H1 (cell line): ENCODE results near the gene PCDHB13. TPM values are rescaled to one million over a fixed set of nuclear protein-coding genes. Genes with fewer than 3 reads are reported as not detected.
"Not testable (repeated sequence)": the region's sequence is repeated elsewhere in the genome, so short reads cannot be mapped to it uniquely, and the experiment has no call there.

Experiments
- CTCF ChIA-PET: fragments of 300-600 bp; sonication (Branson Sonifier 250); formaldehyde crosslinking; loops from one replicate; lab custom pipeline; 2021; ENCODE audit not compliant: partially characterized antibody; lab: Charles Lee
- POLR2A ChIA-PET: fragments of 300-600 bp; sonication (Branson Sonifier 250); formaldehyde crosslinking; loops from one replicate; lab custom pipeline; 2021; ENCODE audit warnings: inconsistent platforms; ENCODE audit not compliant: partially characterized antibody; lab: Charles Lee
- DNase-seq, 2 experiments: peaks; one replicate each; pipeline versions ENCODE4 v3.0.0 to v3.0.0-alpha.2; 2010 to 2022; ENCODE audit warnings: low spot score in 2 of 2, low read depth in 1 of 2, mixed read lengths in 1 of 2
- FAIRE-seq: peaks from 2 replicates; lab custom pipeline; 2011; peaks lifted over from hg19 to GRCh38; lab: Jason Lieb, UNC
- H2AFZ ChIP-seq: 2 replicates; pipeline ENCODE4 v1.8.1; 2012; ENCODE audit warnings: low read length, inconsistent platforms
- H2AK5ac ChIP-seq: 2 replicates; pipeline ENCODE4 v1.6.1; 2013; ENCODE audit warnings: low read depth, low read length
- H2BK120ac ChIP-seq: replicated peaks from 2 replicates; pipeline ENCODE3; 2013; ENCODE audit warnings: low read depth, low read length, inconsistent platforms
- H2BK12ac ChIP-seq: 2 replicates; pipeline ENCODE4 v1.6.1; 2013; ENCODE audit warnings: low read depth, low read length
- H2BK15ac ChIP-seq: 2 replicates; pipeline ENCODE4 v1.6.1; 2013; ENCODE audit warnings: low read length
- H2BK20ac ChIP-seq: 2 replicates; pipeline ENCODE4 v1.6.1; 2013; ENCODE audit warnings: low read length
- H2BK5ac ChIP-seq: 2 replicates; pipeline ENCODE4 v1.6.1; 2013; ENCODE audit warnings: low read depth, low read length
- H3K14ac ChIP-seq: 2 replicates; pipeline ENCODE4 v1.6.1; 2013; ENCODE audit warnings: inconsistent platforms; ENCODE audit not compliant: insufficient read length
- H3K18ac ChIP-seq: 2 replicates; pipeline ENCODE4 v1.6.1; 2013; ENCODE audit warnings: low read length; ENCODE audit errors: extremely low read depth
- H3K23ac ChIP-seq: 2 replicates; pipeline ENCODE4 v1.6.1; 2013; ENCODE audit warnings: inconsistent platforms; ENCODE audit not compliant: insufficient read length
- H3K23me2 ChIP-seq: 2 replicates; pipeline ENCODE4 v1.6.1; 2013; ENCODE audit warnings: low read depth, low read length
- H3K27ac ChIP-seq: 2 replicates; pipeline ENCODE4 v1.6.1; 2011; ENCODE audit warnings: low read depth, low read length, inconsistent platforms
- H3K27me3 ChIP-seq, 4 experiments: replicated peaks in 1 of 4; 1 replicate in 1 of 4; 2 replicates in 3 of 4; pipeline versions ENCODE4 v1.6.1 to v1.8.1; 2011 to 2013; ENCODE audit warnings: low read length in 3 of 4, mild to moderate bottlenecking in 3 of 4, inconsistent platforms in 2 of 4, mixed read lengths in 2 of 4, moderate library complexity in 1 of 4; ENCODE audit not compliant: control insufficient read depth in 3 of 4, insufficient read depth in 3 of 4; ENCODE audit errors: extremely low read depth in 1 of 4
- H3K36me3 ChIP-seq, 4 experiments: 2 replicates each; pipeline versions ENCODE4 v1.6.1 to v1.8.1; 2011 to 2013; ENCODE audit warnings: mild to moderate bottlenecking in 4 of 4, low read length in 3 of 4, moderate library complexity in 2 of 4, control low read depth in 1 of 4, inconsistent platforms in 1 of 4; ENCODE audit not compliant: insufficient read depth in 4 of 4, control insufficient read depth in 2 of 4
- H3K4ac ChIP-seq: replicated peaks from 2 replicates; pipeline ENCODE3; 2013; ENCODE audit warnings: low read length, low read depth, mixed read lengths, inconsistent platforms; ENCODE audit not compliant: insufficient read length
- H3K4me1 ChIP-seq, 4 experiments: replicated peaks in 1 of 4; 1 replicate in 1 of 4; 2 replicates in 3 of 4; pipeline versions ENCODE4 v1.6.1 to v1.8.1; 2011 to 2013; ENCODE audit warnings: low read length in 3 of 4, inconsistent platforms in 2 of 4, mixed read lengths in 1 of 4; ENCODE audit not compliant: insufficient read depth in 4 of 4, control insufficient read depth in 3 of 4
- H3K4me2 ChIP-seq, 2 experiments: 2 replicates each; pipeline versions ENCODE4 v1.6.1 to v1.8.1; 2011 to 2013; ENCODE audit warnings: low read depth in 2 of 2, low read length in 2 of 2, control low read depth in 1 of 2, inconsistent platforms in 1 of 2, mild to moderate bottlenecking in 1 of 2; ENCODE audit not compliant: insufficient read depth in 1 of 2
- H3K4me3 ChIP-seq, 4 experiments: fragments of 200-600, 300-600 bp in 1 of 4; sonication (generic), shearing (Covaris generic), sonication (Bioruptor Twin) in 1 of 4; 2 replicates each; pipeline versions ENCODE4 v1.5.1 to v1.8.1; 2011 to 2016; ENCODE audit warnings: low read length in 4 of 4, low read depth in 3 of 4, control low read depth in 2 of 4, inconsistent platforms in 2 of 4, mild to moderate bottlenecking in 2 of 4, mixed read lengths in 1 of 4, moderate library complexity in 1 of 4; ENCODE audit not compliant: insufficient read depth in 2 of 4; ENCODE audit errors: extremely low read depth in 1 of 4
- H3K56ac ChIP-seq: replicated peaks from 2 replicates; pipeline ENCODE3; 2013; ENCODE audit warnings: low read depth, mild to moderate bottlenecking, mixed read lengths, low read length, inconsistent platforms; ENCODE audit not compliant: insufficient read length
- H3K79me1 ChIP-seq: 2 replicates; pipeline ENCODE4 v1.6.1; 2013; ENCODE audit warnings: low read depth, low read length, control low read depth
- H3K79me2 ChIP-seq, 2 experiments: 2 replicates each; pipeline versions ENCODE4 v1.6.1 to v1.8.1; 2012 to 2013; ENCODE audit warnings: low read length in 2 of 2, mild to moderate bottlenecking in 2 of 2, inconsistent platforms in 1 of 2; ENCODE audit not compliant: insufficient read depth in 2 of 2, control insufficient read depth in 1 of 2
- H3K9ac ChIP-seq, 4 experiments: replicated peaks in 1 of 4; 1 replicate in 1 of 4; 2 replicates in 3 of 4; pipeline versions ENCODE4 v1.6.1 to v1.8.1; 2011 to 2013; ENCODE audit warnings: low read depth in 3 of 4, low read length in 3 of 4, control low read depth in 2 of 4, mild to moderate bottlenecking in 2 of 4, moderate library complexity in 2 of 4, inconsistent platforms in 1 of 4; ENCODE audit errors: extremely low read depth in 1 of 4
- H3K9me3 ChIP-seq, 2 experiments: 2 replicates each; pipeline versions ENCODE4 v1.6.1 to v1.8.1; 2012 to 2013; ENCODE audit warnings: mild to moderate bottlenecking in 2 of 2, moderate library complexity in 2 of 2, control low read depth in 1 of 2, inconsistent platforms in 1 of 2, low read depth in 1 of 2, low read length in 1 of 2, mixed read lengths in 1 of 2; ENCODE audit not compliant: insufficient read depth in 2 of 2
- H4K20me1 ChIP-seq, 2 experiments: replicated peaks in 1 of 2; 2 replicates each; pipeline versions ENCODE3 to v1.8.1; 2011 to 2013; ENCODE audit warnings: inconsistent platforms in 2 of 2, low read length in 2 of 2, mild to moderate bottlenecking in 1 of 2; ENCODE audit not compliant: insufficient read depth in 2 of 2, control insufficient read depth in 1 of 2
- H4K5ac ChIP-seq: 2 replicates; pipeline ENCODE4 v1.6.1; 2013; ENCODE audit warnings: low read length, low read depth, mixed read lengths, inconsistent platforms; ENCODE audit not compliant: insufficient read length
- H4K8ac ChIP-seq: 2 replicates; pipeline ENCODE4 v1.8.0; 2013; ENCODE audit warnings: mild to moderate bottlenecking, moderate library complexity, low read length, inconsistent platforms; ENCODE audit not compliant: insufficient read depth; ENCODE audit errors: extremely low read depth
- H4K91ac ChIP-seq: replicated peaks from 2 replicates; pipeline ENCODE3; 2013; ENCODE audit warnings: low read length, mixed read lengths, inconsistent platforms; ENCODE audit not compliant: insufficient read length
- EP300 ChIP-seq, 2 experiments: IDR thresholded peaks; 1 replicate in 1 of 2; 2 replicates in 1 of 2; pipeline ENCODE4 v1.6.1; 2011 to 2012; ENCODE audit warnings: low read depth in 2 of 2, low read length in 2 of 2, mild to moderate bottlenecking in 2 of 2, borderline replicate concordance in 1 of 2, inconsistent platforms in 1 of 2, moderate library complexity in 1 of 2
- TBP ChIP-seq: IDR thresholded peaks from 2 replicates; pipeline ENCODE4 v1.6.1; 2011; ENCODE audit warnings: low read depth, low read length, improper control_type of control experiment
- TEAD4 ChIP-seq: IDR thresholded peaks from 2 replicates; pipeline ENCODE4 v1.6.1; 2012; ENCODE audit warnings: low read depth, low read length, inconsistent platforms, mixed read lengths
- WGBS, 2 experiments: shearing (Covaris generic) in 1 of 2; methylation state at CpG; one replicate each; pipeline versions ENCODE4 v1.1.6 to v1.1.7; 2013 to 2015; ENCODE audit warnings: low lambda C conversion rate in 2 of 2, mixed read lengths in 2 of 2, inconsistent platforms in 1 of 2, low coverage in 1 of 2, missing lambda C conversion rate in 1 of 2; ENCODE audit not compliant: insufficient replicate concordance in 2 of 2, insufficient coverage in 1 of 2, insufficient read length in 1 of 2; ENCODE audit errors: extremely low coverage in 1 of 2, missing lambda C conversion rate in 1 of 2; 5-methylcytosine and 5-hydroxymethylcytosine counted together
- polyA plus RNA-seq, 7 experiments: library from polyadenylated mRNA; depleted of rRNA in 3 of 7; stranded (reverse) in 5 of 7; unstranded in 2 of 7; fragments of >200 nt in 5 of 7; fragments of 200-250 nt in 2 of 7; gene quantifications; 1 replicate in 5 of 7; 2 replicates in 1 of 7; 4 replicates in 1 of 7; pipeline versions ENCODE4 v1.2.1 to v1.2.3, GENCODE V29; 2011 to 2013; ENCODE audit warnings: missing spikeins in 2 of 7, mixed read lengths in 2 of 7
- total RNA-seq: library from RNA; stranded (reverse); fragmentation: NEBNext Ultra II Directional; extraction: Animal tissue kit (Norgen Biotek cat#: 25700); gene quantifications from 2 replicates; pipeline ENCODE4 v1.2.1, GENCODE V29; 2021

Gene PCDHB13
- total and polyA plus RNA-seq, 2 of the 8 experiments (the other 6 are each of a cell fraction or from before 2014, with no cell fraction given) = 1.1 to 1.4 TPM

DNA sequence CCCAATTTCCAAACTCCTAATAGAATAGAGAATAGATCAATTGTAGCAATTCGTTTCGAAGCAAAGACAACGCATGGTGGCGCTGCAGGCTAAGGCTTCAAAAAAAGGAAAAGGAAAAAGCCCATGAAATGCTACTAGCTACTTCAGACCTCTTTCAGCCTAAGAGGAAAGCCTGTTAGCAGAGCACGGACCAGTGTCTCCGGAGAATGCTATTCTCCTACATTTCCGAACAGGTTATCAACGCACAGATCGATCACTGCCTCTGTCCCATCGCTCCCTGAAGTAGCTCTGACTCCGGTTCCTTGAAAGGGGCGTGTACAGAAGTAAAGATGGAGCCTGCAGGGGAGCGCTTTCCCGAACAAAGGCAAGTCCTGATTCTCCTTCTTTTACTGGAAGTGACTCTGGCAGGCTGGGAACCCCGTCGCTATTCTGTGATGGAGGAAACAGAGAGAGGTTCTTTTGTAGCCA is 31.6 kb downstream of the PCDHB13 start, which contains the start of gene PCDHB15 (continued):
- TF ChIP-seq TBP = peak; percentile 39; the same call in 1 of the 2 replicates
- no peak for TF ChIP-seq TEAD4
- TF ChIP-seq EP300 (IDR thresholded peaks at IDR 0.05; ENCODE audit: borderline replicate concordance in 1 of 2, low read depth in 2 of 2, low read length in 2 of 2) = no peak
- TF ChIP-seq, all 59 proteins: peak for 7

DNA sequence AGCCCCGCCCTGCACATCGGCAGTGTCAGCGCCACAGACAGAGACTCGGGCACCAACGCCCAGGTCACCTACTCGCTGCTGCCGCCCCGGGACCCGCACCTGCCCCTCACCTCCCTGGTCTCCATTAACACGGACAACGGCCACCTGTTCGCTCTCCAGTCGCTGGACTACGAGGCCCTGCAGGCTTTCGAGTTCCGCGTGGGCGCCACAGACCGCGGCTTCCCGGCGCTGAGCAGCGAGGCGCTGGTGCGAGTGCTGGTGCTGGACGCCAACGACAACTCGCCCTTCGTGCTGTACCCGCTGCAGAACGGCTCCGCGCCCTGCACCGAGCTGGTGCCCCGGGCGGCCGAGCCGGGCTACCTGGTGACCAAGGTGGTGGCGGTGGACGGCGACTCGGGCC is 33.3 kb downstream of the PCDHB13 start:
- ChIA-PET CTCF (interaction anchor here (2.1 to 5.2 kb wide), 8 partner anchors 14 to 317 kb away, joined by 8 to 81 read pairs (median 27); partner anchors contain the start of genes PCDHB11, PCDHB14 and PCDHGB1), POLR2A (interaction anchor here (1.2 kb wide), 1 partner anchor 26 kb away, joined by 3 read pairs; no protein-coding TSS in a partner anchor)
- not testable (repeated sequence) for FAIRE-seq, H2BK20ac ChIP-seq, H3K14ac ChIP-seq, H3K4me3 ChIP-seq, H2AFZ ChIP-seq, H2BK120ac ChIP-seq, DNase-seq, H3K18ac ChIP-seq, H3K79me1 ChIP-seq, H3K27me3 ChIP-seq, H3K4me2 ChIP-seq, H3K4me1 ChIP-seq, H2BK12ac ChIP-seq, H2BK15ac ChIP-seq, H2AK5ac ChIP-seq, H3K9ac ChIP-seq, H2BK5ac ChIP-seq, H4K20me1 ChIP-seq, H3K23ac ChIP-seq, H3K79me2 ChIP-seq, H3K23me2 ChIP-seq, H3K27ac ChIP-seq, H4K5ac ChIP-seq, H4K91ac ChIP-seq, H4K8ac ChIP-seq, H3K56ac ChIP-seq, H3K4ac ChIP-seq
- Histone ChIP-seq H3K36me3 (peaks cover 0 to 25% (median 4%) of the 10 kb centered on the region in 4 experiments; a peak in 3 of 8 replicates), H3K9me3 (peaks cover 24 to 52% of the 10 kb centered on the region in 2 experiments)
- WGBS, 2 experiments = 92% methylated on average over 25 of the region's 42 CpGs; no CpG with 5 or more reads in 1 of the 2 experiments
